AG09309 (cell line): Measurements from ENCODE around the gene SRRT.

Source experiments
- DNase-seq: peaks from one replicate; pipeline ENCODE4 v3.0.0-alpha.2; 2010; ENCODE audit warnings: low read depth
- H3K4me3 ChIP-seq: 2 replicates; pipeline ENCODE4 v1.5.1; 2011; ENCODE audit warnings: mild to moderate bottlenecking, low read depth, low read length, moderate library complexity; ENCODE audit not compliant: control insufficient read depth
- TF ChIP-seq, protein P1 (sequence below): IDR thresholded peaks from 2 replicates; pipeline ENCODE4 v1.5.1; 2011; ENCODE audit warnings: mild to moderate bottlenecking, low read depth, low read length, inconsistent platforms; ENCODE audit not compliant: insufficient read depth, control insufficient read depth; ENCODE audit errors: missing control alignments

The SRRT gene

GRCh38 chr7:100855515-100855914, 19.4 kb upstream of the SRRT start:
- TF ChIP-seq, protein P1, sequence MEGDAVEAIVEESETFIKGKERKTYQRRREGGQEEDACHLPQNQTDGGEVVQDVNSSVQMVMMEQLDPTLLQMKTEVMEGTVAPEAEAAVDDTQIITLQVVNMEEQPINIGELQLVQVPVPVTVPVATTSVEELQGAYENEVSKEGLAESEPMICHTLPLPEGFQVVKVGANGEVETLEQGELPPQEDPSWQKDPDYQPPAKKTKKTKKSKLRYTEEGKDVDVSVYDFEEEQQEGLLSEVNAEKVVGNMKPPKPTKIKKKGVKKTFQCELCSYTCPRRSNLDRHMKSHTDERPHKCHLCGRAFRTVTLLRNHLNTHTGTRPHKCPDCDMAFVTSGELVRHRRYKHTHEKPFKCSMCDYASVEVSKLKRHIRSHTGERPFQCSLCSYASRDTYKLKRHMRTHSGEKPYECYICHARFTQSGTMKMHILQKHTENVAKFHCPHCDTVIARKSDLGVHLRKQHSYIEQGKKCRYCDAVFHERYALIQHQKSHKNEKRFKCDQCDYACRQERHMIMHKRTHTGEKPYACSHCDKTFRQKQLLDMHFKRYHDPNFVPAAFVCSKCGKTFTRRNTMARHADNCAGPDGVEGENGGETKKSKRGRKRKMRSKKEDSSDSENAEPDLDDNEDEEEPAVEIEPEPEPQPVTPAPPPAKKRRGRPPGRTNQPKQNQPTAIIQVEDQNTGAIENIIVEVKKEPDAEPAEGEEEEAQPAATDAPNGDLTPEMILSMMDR = no peak
- no peak overlapping the region for H3K4me3 ChIP-seq
- no peak for DNase-seq

DNA sequence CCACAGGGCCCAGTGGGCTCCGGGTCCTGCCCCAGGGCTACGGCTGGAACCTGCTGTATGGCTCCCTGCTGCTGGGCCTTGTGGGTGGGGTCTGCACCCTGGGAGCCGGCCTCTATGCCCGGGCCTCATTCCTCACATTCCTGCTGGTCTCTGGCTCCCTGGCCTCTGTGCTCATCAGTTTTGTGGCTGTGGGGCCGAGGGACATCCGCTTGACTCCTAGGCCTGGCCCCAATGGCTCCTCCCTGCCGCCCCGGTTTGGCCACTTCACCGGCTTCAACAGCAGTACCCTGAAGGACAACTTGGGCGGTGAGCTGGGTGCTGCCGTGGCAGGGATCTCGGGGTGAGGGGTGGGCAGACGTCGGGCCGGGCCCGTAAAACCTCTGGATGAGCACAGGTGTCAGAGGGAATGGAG, 18.0 kb upstream of the SRRT start:
- TF ChIP-seq, protein P1 = no peak
- no peak overlapping the region for H3K4me3 ChIP-seq
- no peak for DNase-seq

GRCh38 chr7:100859856-100860255, 15.0 kb upstream of the SRRT start:
- TF ChIP-seq, protein P1 = no peak
- DNase-seq = no peak
- H3K4me3 ChIP-seq = no peak overlapping the region

- no peak for DNase-seq
- TF ChIP-seq, protein P1 = no peak
- H3K4me3 ChIP-seq = no peak overlapping the region
Measured at GRCh38 chr7:100860702-100861615, 13.9 kb upstream of the SRRT start.

DNA sequence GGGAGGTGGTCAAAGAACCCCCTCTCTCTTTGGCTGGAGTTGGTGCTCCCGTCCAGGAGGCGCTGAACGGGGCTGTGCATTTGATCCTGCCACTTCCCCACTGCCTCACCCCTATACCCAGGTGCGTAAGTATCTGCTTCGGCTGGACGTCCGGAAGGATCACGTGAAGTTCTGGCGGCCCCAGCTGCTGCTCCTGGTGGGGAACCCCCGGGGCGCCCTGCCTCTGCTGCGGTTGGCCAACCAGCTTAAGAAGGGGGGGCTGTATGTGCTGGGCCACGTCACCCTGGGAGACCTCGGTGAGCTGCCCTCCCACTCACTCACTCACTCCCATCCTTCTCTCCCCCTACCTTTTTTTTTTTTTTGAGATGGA, 13.3 kb upstream of the SRRT start:
- no peak for DNase-seq
- no peak overlapping the region for H3K4me3 ChIP-seq
- TF ChIP-seq, protein P1 = no peak

DNA sequence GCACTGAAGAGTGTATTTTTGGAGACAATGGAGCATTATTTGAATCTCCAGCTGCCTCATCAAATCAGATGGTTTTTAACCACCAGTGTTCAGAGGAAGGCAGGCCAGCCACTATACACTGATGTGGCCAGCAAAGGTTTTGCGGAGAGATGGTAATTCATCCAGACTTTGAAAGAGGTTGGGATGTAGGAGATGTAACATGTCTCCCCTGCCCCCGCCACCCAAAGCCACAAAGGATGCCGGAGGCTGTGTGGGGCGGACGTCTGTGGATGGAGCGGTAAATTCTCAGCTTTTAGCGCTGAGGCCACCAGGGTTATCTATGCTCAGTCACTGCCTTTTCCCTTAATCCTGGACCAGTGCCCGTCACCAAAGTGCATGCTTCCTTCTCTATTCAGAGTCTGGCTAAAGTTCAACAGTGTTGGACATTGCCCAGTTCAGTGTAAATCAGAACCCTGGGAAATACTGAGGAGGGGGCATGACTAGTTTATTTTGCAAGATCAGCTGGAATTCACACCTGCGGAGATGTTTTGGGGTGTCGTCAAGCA, 11.4 kb upstream of the SRRT start:
- TF ChIP-seq, protein P1 = no peak
- no peak for DNase-seq
- no peak overlapping the region for H3K4me3 ChIP-seq
